ENCODE measurements around the gene DSE. TPM values are rescaled to one million over a fixed set of nuclear protein-coding genes. Genes with fewer than 3 reads are reported as not detected.

DSE gene
- total and polyA plus RNA-seq, 9 donors, result 23.1 to 61.6 (median 40.6) TPM

- Histone ChIP-seq H3K4me1 (ENCODE audit: insufficient read depth) (peaks cover 11% of the 10 kb centered on the region), H3K27me3 (no peaks in the 10 kb centered on the region), H3K27ac (no peak overlapping the region), H3K36me3 (no peaks in the 10 kb centered on the region), H3K4me3 (no peak overlapping the region), H3K9me3 (no peaks in the 10 kb centered on the region)
- no peak for DNase-seq
- WGBS, 3 donors, result 56 to 76% (median 60%) methylated on average over 3 of the region's 3 CpGs
- TF ChIP-seq POLR2A (IDR thresholded peaks at IDR 0.05), result no peak
- no peak for TF ChIP-seq CTCF (IDR thresholded peaks at IDR 0.05)
- no peak for TF ChIP-seq EP300 (IDR thresholded peaks at IDR 0.05)
- intact Hi-C loops (cut with DNase I), result no loop called here
Observed at GRCh38 chr6:116417661-116418060, 46.9 kb downstream of the DSE start.

- no peak overlapping the region for H3K4me3 ChIP-seq
- no peaks in the 10 kb centered on the region for H3K27me3 ChIP-seq
- TF ChIP-seq POLR2A (IDR thresholded peaks at IDR 0.05), result no peak
- no peak for TF ChIP-seq EP300 (IDR thresholded peaks at IDR 0.05)
- TF ChIP-seq CTCF (IDR thresholded peaks at IDR 0.05), result no peak
- H3K36me3 ChIP-seq, result no peaks in the 10 kb centered on the region
- H3K4me1 ChIP-seq (ENCODE audit: insufficient read depth), result peaks cover 12% of the 10 kb centered on the region
- DNase-seq, result no peak
- H3K27ac ChIP-seq, result no peak overlapping the region
- no peaks in the 10 kb centered on the region for H3K9me3 ChIP-seq
- 84 to 88% (median 87%) methylated on average over 2 of the region's 2 CpGs for WGBS, 3 donors
- intact Hi-C loops (cut with DNase I), result no loop called here
Observed at GRCh38 chr6:116419069-116419786, 48.5 kb downstream of the DSE start.

- Histone ChIP-seq H3K9me3 (no peaks in the 10 kb centered on the region), H3K27ac (no peak overlapping the region), H3K4me3 (no peak overlapping the region), H3K27me3 (no peaks in the 10 kb centered on the region), H3K4me1 (ENCODE audit: insufficient read depth) (peaks cover 12% of the 10 kb centered on the region), H3K36me3 (no peaks in the 10 kb centered on the region)
- TF ChIP-seq POLR2A (IDR thresholded peaks at IDR 0.05) (no peak), CTCF (IDR thresholded peaks at IDR 0.05) (no peak), EP300 (IDR thresholded peaks at IDR 0.05) (no peak)
- 97 to 99% (median 98%) methylated on average over 5 of the region's 5 CpGs for WGBS, 3 donors
- DNase-seq, result no peak
- intact Hi-C loops (cut with DNase I), result no loop called here
Observed at GRCh38 chr6:116420341-116420740, 49.6 kb downstream of the DSE start.

- no peaks in the 10 kb centered on the region for H3K36me3 ChIP-seq
- peaks cover 12% of the 10 kb centered on the region for H3K4me1 ChIP-seq (ENCODE audit: insufficient read depth)
- 15 to 22% (median 16%) methylated on average over 3 of the region's 3 CpGs for WGBS, 3 donors
- DNase-seq, result no peak
- H3K27ac ChIP-seq, result no peak overlapping the region
- H3K4me3 ChIP-seq, result no peak overlapping the region
- no peaks in the 10 kb centered on the region for H3K9me3 ChIP-seq
- no peak for TF ChIP-seq CTCF (IDR thresholded peaks at IDR 0.05)
- no peak for TF ChIP-seq POLR2A (IDR thresholded peaks at IDR 0.05)
- no peak for TF ChIP-seq EP300 (IDR thresholded peaks at IDR 0.05)
- intact Hi-C loops (cut with DNase I), result no loop called here
- H3K27me3 ChIP-seq, result no peaks in the 10 kb centered on the region
Observed at GRCh38 chr6:116422238-116422637, 51.5 kb downstream of the DSE start.
